GM19238 (cell line): Measurements from ENCODE around the gene TXNDC11.
"Not testable (repeated sequence)": the region's sequence is repeated elsewhere in the genome, so short reads cannot be mapped to it uniquely, and the experiment has no call there.

Experiments
- DNase-seq: peaks from one replicate; pipeline ENCODE4 v3.0.0; 2011; ENCODE audit warnings: low spot score; ENCODE audit not compliant: insufficient read length

The TXNDC11 gene

GRCh38 chr16:11742536-11743307 is at the start of gene TXNDC11:
TXNDC11 (minus strand) TSS chr16:11742857; CDS start chr16:11742730, 127 bp downstream.
- peak; percentile 85 for DNase-seq

GRCh38 chr16:11791144-11791828 is 48.6 kb upstream of the TXNDC11 start:
- no peak for DNase-seq

GRCh38 chr16:11788914-11789313 is 46.3 kb upstream of the TXNDC11 start:
- DNase-seq: no peak

- DNase-seq: not testable (repeated sequence)
These were observed 42.4 kb upstream of the TXNDC11 start for GRCh38 chr16:11784980-11785599.

- not testable (repeated sequence) for DNase-seq
These were observed 41.7 kb upstream of the TXNDC11 start for GRCh38 chr16:11784381-11784780.

- DNase-seq: no peak
These were observed 41.3 kb upstream of the TXNDC11 start for GRCh38 chr16:11784038-11784369.

- DNase-seq: peak; percentile 16
These were observed 40.8 kb upstream of the TXNDC11 start for GRCh38 chr16:11783319-11784037.

- no peak for DNase-seq
These were observed 39.1 kb upstream of the TXNDC11 start for GRCh38 chr16:11781773-11782172.

- no peak for DNase-seq
These were observed 38.5 kb upstream of the TXNDC11 start for GRCh38 chr16:11780991-11781680.

GRCh38 chr16:11779074-11779473 is 36.4 kb upstream of the TXNDC11 start:
- no peak for DNase-seq

GRCh38 chr16:11774065-11774626 is 31.5 kb upstream of the TXNDC11 start:
- DNase-seq: peak; percentile 7

- DNase-seq: peak; percentile 3
These were observed 26.2 kb upstream of the TXNDC11 start for GRCh38 chr16:11768849-11769248.

- DNase-seq: no peak
These were observed 19.8 kb upstream of the TXNDC11 start for GRCh38 chr16:11762431-11762830.

- DNase-seq: no peak
These were observed 17.3 kb upstream of the TXNDC11 start for GRCh38 chr16:11759997-11760396.

GRCh38 chr16:11759163-11759834 is 16.6 kb upstream of the TXNDC11 start:
- DNase-seq: no peak

- no peak for DNase-seq
These were observed 15.3 kb upstream of the TXNDC11 start for GRCh38 chr16:11757671-11758545.

- DNase-seq: no peak
These were observed 13.6 kb upstream of the TXNDC11 start for GRCh38 chr16:11756248-11756647.

- no peak for DNase-seq
These were observed 12.5 kb upstream of the TXNDC11 start for GRCh38 chr16:11755022-11755760.

- no peak for DNase-seq
These were observed 10.2 kb upstream of the TXNDC11 start for GRCh38 chr16:11752856-11753255.
